CD8-positive, alpha-beta memory T cell (primary cell): ENCODE results near the gene NAP1L1. TPM values are rescaled to one million over a fixed set of nuclear protein-coding genes. Genes with fewer than 3 reads are reported as not detected.

ENCODE experiments used
- CTCF ChIA-PET: fragments of 350-600 bp; sonication (Branson Sonifier 250); formaldehyde crosslinking; loops from one replicate; lab custom pipeline; 2021; ENCODE audit warnings: antibody characterized with exemption; lab: Charles Lee
- POLR2A ChIA-PET: fragments of 350-600 bp; sonication (Branson Sonifier 250); formaldehyde crosslinking; loops from one replicate; lab custom pipeline; 2021; ENCODE audit warnings: antibody characterized with exemption; lab: Charles Lee
- DNase-seq, 5 donors: peaks; one replicate each; pipeline versions ENCODE4 v3.0.0 to v3.0.0-alpha.2; 2020 to 2022; ENCODE audit warnings: mixed read lengths in 1 of 5
- H3K27ac ChIP-seq: one replicate; pipeline ENCODE4 v1.7.0; 2013; ENCODE audit warnings: low read depth, mild to moderate bottlenecking, low read length, moderate library complexity
- H3K27me3 ChIP-seq: 2 replicates; pipeline ENCODE4 v1.7.0; 2013; ENCODE audit warnings: low read length, mild to moderate bottlenecking; ENCODE audit not compliant: insufficient read depth, poor library complexity, severe bottlenecking
- H3K36me3 ChIP-seq: 2 replicates; pipeline ENCODE4 v1.7.0; 2013; ENCODE audit warnings: mild to moderate bottlenecking, low read length, moderate library complexity; ENCODE audit not compliant: insufficient read depth
- H3K4me1 ChIP-seq: 2 replicates; pipeline ENCODE4 v1.7.0; 2013; ENCODE audit warnings: mild to moderate bottlenecking, low read length, moderate library complexity; ENCODE audit not compliant: insufficient read depth
- H3K4me3 ChIP-seq: 2 replicates; pipeline ENCODE4 v1.7.0; 2013; ENCODE audit warnings: mild to moderate bottlenecking, low read length
- H3K9me3 ChIP-seq: 2 replicates; pipeline ENCODE4 v1.7.0; 2013; ENCODE audit warnings: mild to moderate bottlenecking, low read length
- H3K27ac Mint-ChIP-seq, 8 donors: one replicate each; pipeline ENCODE4 v1.8.0; 2020 to 2021; ENCODE audit warnings: mixed read lengths in 8 of 8, mild to moderate bottlenecking in 6 of 8, inconsistent platforms in 3 of 8, moderate library complexity in 3 of 8
- H3K27me3 Mint-ChIP-seq, 2 donors: one replicate each; pipeline ENCODE4 v1.8.0; 2020 to 2021; ENCODE audit warnings: mixed read lengths in 2 of 2, mild to moderate bottlenecking in 1 of 2, moderate library complexity in 1 of 2
- H3K36me3 Mint-ChIP-seq, 3 donors: one replicate each; pipeline ENCODE4 v1.8.0; 2020 to 2021; ENCODE audit warnings: mixed read lengths in 3 of 3, inconsistent platforms in 1 of 3, mild to moderate bottlenecking in 1 of 3
- H3K4me1 Mint-ChIP-seq, 3 donors: one replicate each; pipeline ENCODE4 v1.8.0; 2020 to 2021; ENCODE audit warnings: mixed read lengths in 3 of 3, inconsistent platforms in 1 of 3, mild to moderate bottlenecking in 1 of 3
- H3K4me3 Mint-ChIP-seq, 7 donors: one replicate each; pipeline ENCODE4 v1.8.0; 2020 to 2021; ENCODE audit warnings: mixed read lengths in 7 of 7, mild to moderate bottlenecking in 6 of 7, moderate library complexity in 4 of 7, inconsistent platforms in 2 of 7
- H3K9me3 Mint-ChIP-seq, 5 donors: one replicate each; pipeline ENCODE4 v1.8.0; 2020 to 2022; ENCODE audit warnings: mixed read lengths in 5 of 5, mild to moderate bottlenecking in 3 of 5, moderate library complexity in 2 of 5, inconsistent platforms in 1 of 5
- polyA plus RNA-seq: library from polyadenylated mRNA; unstranded; fragments of 300-500 nt; fragmentation: Illumina TruSeq; gene quantifications from one replicate; pipeline ENCODE4 v1.2.3, GENCODE V29; 2021
- total RNA-seq, 2 experiments: library from RNA; stranded (reverse); gene quantifications; one replicate each; pipeline ENCODE4 v1.2.3, GENCODE V29; 2021

Gene NAP1L1
- total and polyA plus RNA-seq, 3 experiments from 2014 or later: 166 to 964 (median 926) TPM

DNA sequence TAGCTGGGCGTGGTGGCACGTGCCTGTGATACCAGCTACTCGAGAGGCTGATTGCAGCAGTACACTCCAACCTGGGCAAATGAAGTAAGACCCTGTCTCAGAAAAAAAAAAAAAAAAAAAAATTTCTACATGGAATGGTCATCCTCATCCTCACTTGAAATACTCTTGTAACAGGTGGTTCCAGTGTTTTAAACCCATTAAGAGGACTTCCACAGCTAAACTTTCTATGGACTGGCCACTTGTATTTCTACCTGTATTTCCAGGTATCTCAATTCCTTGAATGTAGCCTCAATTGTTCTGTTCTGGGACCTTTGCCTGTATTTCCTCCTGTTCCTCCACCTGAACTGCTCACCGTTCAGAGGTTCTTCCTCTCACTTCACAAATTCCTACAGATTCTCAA lies 41.1 kb downstream of the NAP1L1 start:
- ChIA-PET CTCF (interaction anchor here (0.7 kb wide), 1 partner anchor 413 kb away, joined by 3 read pairs; no protein-coding TSS in a partner anchor), POLR2A (no interaction called here)
- Histone ChIP-seq H3K4me1 (no peaks in the 10 kb centered on the region), H3K4me3 (no peak overlapping the region), H3K27me3 (no peaks in the 10 kb centered on the region), H3K27ac (no peak overlapping the region), H3K36me3 (no peaks in the 10 kb centered on the region), H3K9me3 (no peaks in the 10 kb centered on the region)
- H3K9me3 Mint-ChIP-seq: no peaks in the 10 kb centered on the region
- no peaks in the 10 kb centered on the region for H3K4me1 Mint-ChIP-seq
- no peak for DNase-seq
- no peak overlapping the region for H3K4me3 Mint-ChIP-seq
- no peak overlapping the region for H3K27ac Mint-ChIP-seq
- H3K27me3 Mint-ChIP-seq: no peaks in the 10 kb centered on the region
- peaks cover 0 to 24% (median 2%) of the 10 kb centered on the region in 3 donors for H3K36me3 Mint-ChIP-seq

DNA sequence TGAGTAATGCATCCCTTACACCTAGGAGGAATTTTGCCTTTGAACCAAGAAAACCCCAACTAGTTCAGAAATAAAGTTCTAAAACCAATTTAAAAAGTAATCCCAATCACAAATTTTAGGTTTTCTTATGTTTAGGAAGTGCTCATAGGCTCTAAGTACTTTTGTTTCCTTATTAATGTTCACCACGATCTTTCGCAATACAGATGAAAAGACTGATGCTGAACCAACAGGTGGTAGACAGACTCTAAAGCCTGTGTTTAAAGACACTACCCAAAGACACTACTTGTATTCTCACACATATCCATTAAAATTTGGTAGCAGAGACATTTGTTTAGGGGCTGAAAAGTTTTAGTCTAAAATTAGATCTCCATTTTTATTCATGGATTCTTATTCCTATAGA lies 42.3 kb downstream of the NAP1L1 start:
- Mint-ChIP-seq H3K36me3 (peaks cover 0 to 15% (median 2%) of the 10 kb centered on the region in 3 donors), H3K27ac (no peak overlapping the region), H3K27me3 (no peaks in the 10 kb centered on the region), H3K4me1 (peaks cover 0 to 5% (median 5%) of the 10 kb centered on the region in 3 donors), H3K4me3 (no peak overlapping the region), H3K9me3 (no peaks in the 10 kb centered on the region)
- ChIA-PET CTCF (no interaction called here), POLR2A (no interaction called here)
- Histone ChIP-seq H3K36me3 (no peaks in the 10 kb centered on the region), H3K27me3 (no peaks in the 10 kb centered on the region), H3K27ac (no peak overlapping the region), H3K4me1 (no peaks in the 10 kb centered on the region), H3K4me3 (no peak overlapping the region), H3K9me3 (no peaks in the 10 kb centered on the region)
- DNase-seq: no peak

DNA sequence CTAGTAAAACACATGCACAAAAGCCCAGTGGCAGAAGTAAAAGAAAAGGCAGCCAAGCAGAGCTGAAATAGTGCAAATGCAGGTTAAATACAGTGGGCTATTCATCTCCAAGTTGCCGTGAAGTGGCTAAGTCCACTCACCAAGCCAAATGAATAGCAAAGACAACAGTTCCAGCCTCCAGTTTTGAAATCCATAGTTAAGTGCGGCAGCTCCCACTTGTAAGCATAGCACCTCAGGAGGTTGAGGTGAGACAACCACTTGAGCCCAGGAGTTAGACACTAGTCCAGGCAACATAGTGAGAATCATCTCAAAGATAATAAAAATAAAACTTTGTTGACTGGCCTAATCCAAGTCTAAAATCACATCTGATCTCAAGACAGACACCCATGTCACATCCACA lies 43.1 kb downstream of the NAP1L1 start:
- Histone ChIP-seq H3K27ac (no peak overlapping the region), H3K4me3 (no peak overlapping the region), H3K36me3 (no peaks in the 10 kb centered on the region), H3K9me3 (no peaks in the 10 kb centered on the region), H3K27me3 (no peaks in the 10 kb centered on the region), H3K4me1 (no peaks in the 10 kb centered on the region)
- no peaks in the 10 kb centered on the region for H3K27me3 Mint-ChIP-seq
- H3K9me3 Mint-ChIP-seq: no peaks in the 10 kb centered on the region
- ChIA-PET CTCF (interaction anchor here (1.0 to 5.6 kb wide), 3 partner anchors 10 to 514 kb away, joined by 3 to 46 read pairs (median 7); partner anchors contain the start of gene PHLDA1), POLR2A (no interaction called here)
- H3K4me1 Mint-ChIP-seq: peaks cover 0 to 8% (median 6%) of the 10 kb centered on the region in 3 donors
- H3K4me3 Mint-ChIP-seq: no peak overlapping the region
- H3K36me3 Mint-ChIP-seq: peaks cover 0 to 9% (median 2%) of the 10 kb centered on the region in 3 donors
- no peak for DNase-seq
- H3K27ac Mint-ChIP-seq: peak overlapping the region in 1 of 8 donors; percentile 26

DNA sequence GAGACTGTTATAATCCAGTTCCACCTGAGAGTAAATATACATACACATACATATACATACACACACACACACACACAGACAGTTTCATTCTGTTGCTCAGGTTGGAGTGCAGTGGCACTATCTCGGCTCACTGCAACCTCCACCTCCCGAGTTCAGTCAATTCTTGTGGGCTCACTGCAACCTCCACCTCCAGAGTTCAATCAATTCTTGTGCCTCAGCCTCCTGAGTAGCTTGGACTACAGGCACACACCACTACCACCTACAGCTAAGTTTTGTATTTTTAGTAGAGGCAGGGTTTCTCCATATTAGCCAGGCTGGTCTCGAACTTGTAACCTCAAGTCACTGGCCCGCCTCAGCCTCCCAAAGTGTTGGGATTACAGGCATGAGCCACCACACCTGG lies 44.0 kb downstream of the NAP1L1 start:
- no peak for DNase-seq
- H3K36me3 Mint-ChIP-seq: peaks cover 0 to 7% (median 2%) of the 10 kb centered on the region in 3 donors
- H3K4me1 Mint-ChIP-seq: peaks cover 0 to 8% (median 6%) of the 10 kb centered on the region in 3 donors
- ChIA-PET CTCF (interaction anchor here (2.0 to 5.6 kb wide), 2 partner anchors 9 to 513 kb away, joined by 7 to 46 read pairs; partner anchors contain the start of gene PHLDA1), POLR2A (no interaction called here)
- H3K4me3 Mint-ChIP-seq: no peak overlapping the region
- H3K27me3 Mint-ChIP-seq: no peaks in the 10 kb centered on the region
- Histone ChIP-seq H3K4me1 (no peaks in the 10 kb centered on the region), H3K36me3 (no peaks in the 10 kb centered on the region), H3K9me3 (no peaks in the 10 kb centered on the region), H3K27ac (no peak overlapping the region), H3K27me3 (no peaks in the 10 kb centered on the region), H3K4me3 (no peak overlapping the region)
- peak overlapping the region in 2 of 8 donors; percentile 33 to 56 for H3K27ac Mint-ChIP-seq
- H3K9me3 Mint-ChIP-seq: no peaks in the 10 kb centered on the region

DNA sequence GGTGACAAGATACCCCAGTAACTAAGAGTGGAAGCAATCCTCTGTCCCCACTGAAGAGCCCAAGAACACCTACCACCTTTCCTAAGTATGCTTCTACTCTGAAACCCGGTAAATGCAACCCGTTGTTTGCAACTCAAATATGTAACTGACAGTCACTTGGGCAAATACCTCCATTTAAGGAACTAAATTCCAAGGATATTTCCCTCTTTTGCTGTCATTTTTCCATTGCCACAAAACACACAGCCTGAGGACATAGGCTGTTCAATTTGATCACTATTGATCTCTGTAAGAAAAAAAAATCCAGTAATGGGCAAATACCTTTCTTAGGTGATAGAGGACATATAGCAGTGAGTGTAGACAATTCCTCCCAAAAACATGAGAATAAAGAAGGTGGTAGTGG lies 46.3 kb downstream of the NAP1L1 start:
- H3K27me3 ChIP-seq: no peaks in the 10 kb centered on the region
- Mint-ChIP-seq H3K27ac (no peak overlapping the region), H3K27me3 (no peaks in the 10 kb centered on the region), H3K36me3 (no peaks in the 10 kb centered on the region), H3K9me3 (no peaks in the 10 kb centered on the region), H3K4me1 (peaks cover 0 to 12% (median 6%) of the 10 kb centered on the region in 3 donors), H3K4me3 (no peak overlapping the region)
- no peaks in the 10 kb centered on the region for H3K4me1 ChIP-seq
- POLR2A ChIA-PET: interaction anchor here (0.9 kb wide), 1 partner anchor 558 kb away, joined by 3 read pairs; the partner anchor contains the start of gene GLIPR1
- no peaks in the 10 kb centered on the region for H3K36me3 ChIP-seq
- H3K27ac ChIP-seq: no peak overlapping the region
- H3K4me3 ChIP-seq: no peak overlapping the region
- H3K9me3 ChIP-seq: no peaks in the 10 kb centered on the region
- DNase-seq: no peak
- CTCF ChIA-PET: interaction anchor here (1.0 to 5.6 kb wide), 3 partner anchors 130 to 511 kb away, joined by 3 to 46 read pairs (median 9); no protein-coding TSS in a partner anchor

DNA sequence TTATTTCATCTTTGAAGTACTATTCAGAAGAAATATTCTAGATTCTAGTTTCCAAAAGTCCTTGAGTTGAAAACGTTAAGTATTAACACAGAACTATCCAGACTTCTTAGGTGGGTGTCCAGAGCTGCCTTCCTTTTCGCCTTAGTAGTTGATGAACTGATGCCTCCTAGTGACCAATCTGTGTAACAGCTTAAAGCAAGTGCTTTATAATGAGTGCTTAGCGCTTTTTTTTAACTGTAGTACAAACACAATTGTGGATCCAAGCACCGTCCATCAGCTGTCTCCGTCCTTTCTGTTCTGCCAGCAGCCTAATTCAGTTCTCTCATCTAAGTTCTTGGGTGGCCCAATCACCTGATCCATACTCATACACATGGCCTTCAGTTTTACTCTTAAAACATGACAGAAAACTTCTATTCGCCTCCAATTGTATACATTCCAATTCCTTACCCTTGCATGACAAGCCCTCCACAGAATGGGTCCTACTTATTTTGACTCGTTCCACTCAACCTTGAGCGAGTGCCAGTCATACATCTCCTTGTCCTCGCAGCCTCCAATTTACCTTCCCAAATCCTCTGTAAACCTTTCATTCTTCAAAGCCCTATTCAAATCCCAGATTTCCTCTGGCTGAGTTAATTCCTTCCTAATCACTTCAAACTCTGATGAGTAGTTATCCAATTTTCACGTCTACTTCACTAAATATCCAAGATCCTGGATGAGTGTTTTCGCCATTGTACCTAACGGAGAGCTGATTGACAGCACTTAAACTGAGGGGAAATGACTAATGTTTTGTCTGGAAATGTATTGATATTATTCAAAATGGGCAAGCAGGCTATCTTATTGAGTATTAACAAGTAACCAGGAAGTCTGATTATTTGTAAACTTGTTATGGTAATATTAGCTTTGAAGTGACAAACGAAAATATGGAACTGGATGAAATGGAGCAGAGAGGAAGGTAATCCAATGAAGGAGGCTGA lies 47.1 kb downstream of the NAP1L1 start:
- H3K36me3 Mint-ChIP-seq: no peaks in the 10 kb centered on the region
- H3K27me3 ChIP-seq: no peaks in the 10 kb centered on the region
- peak in 3 of 5 donors; percentile 49 to 63 (median 53) for DNase-seq
- no peaks in the 10 kb centered on the region for H3K36me3 ChIP-seq
- H3K27ac ChIP-seq: no peak overlapping the region
- H3K4me1 ChIP-seq: peaks cover 5% of the 10 kb centered on the region
- peaks cover 5 to 20% (median 12%) of the 10 kb centered on the region in 3 donors for H3K4me1 Mint-ChIP-seq
- no peaks in the 10 kb centered on the region for H3K27me3 Mint-ChIP-seq
- H3K27ac Mint-ChIP-seq: peak overlapping the region in 7 of 8 donors; percentile 0 to 72 (median 12)
- CTCF ChIA-PET: interaction anchor here (0.7 to 5.6 kb wide), 13 partner anchors 17 to 703 kb away, joined by 3 to 46 read pairs (median 4); partner anchors contain the start of genes GLIPR1L1 and KRR1
- POLR2A ChIA-PET: interaction anchor here (0.7 to 1.1 kb wide), 5 partner anchors 17 to 600 kb away, joined by 3 to 7 read pairs (median 4); partner anchors contain the start of genes GLIPR1 and KRR1
- H3K9me3 ChIP-seq: no peaks in the 10 kb centered on the region
- H3K4me3 ChIP-seq: no peak overlapping the region
- H3K9me3 Mint-ChIP-seq: no peaks in the 10 kb centered on the region
- H3K4me3 Mint-ChIP-seq: peak overlapping the region in 1 of 7 donors; percentile 10

DNA sequence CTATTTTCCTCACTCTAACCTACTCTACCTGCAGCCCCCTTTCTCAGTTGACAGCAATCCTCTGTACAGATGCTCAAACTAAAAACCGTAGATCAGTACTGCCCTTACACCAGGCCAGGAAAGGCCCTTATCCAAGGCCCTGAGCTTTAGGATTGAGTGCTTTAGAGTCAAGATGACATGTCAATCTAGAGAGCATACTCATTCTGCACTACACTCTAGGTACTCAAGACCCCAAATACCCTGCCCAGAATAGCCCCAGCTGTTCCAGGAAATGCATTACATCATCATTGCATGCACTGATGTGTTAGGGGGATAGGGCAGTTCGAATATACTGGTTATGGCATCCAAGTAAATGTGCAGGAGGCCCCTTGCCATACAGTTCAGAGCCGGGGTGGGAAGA lies 49.4 kb downstream of the NAP1L1 start:
- POLR2A ChIA-PET: no interaction called here

More for the DNA sequence above, 49.4 kb downstream of the NAP1L1 start:
- Histone ChIP-seq H3K27ac (no peak overlapping the region), H3K4me1 (peaks cover 12% of the 10 kb centered on the region), H3K27me3 (no peaks in the 10 kb centered on the region), H3K4me3 (no peak overlapping the region), H3K9me3 (no peaks in the 10 kb centered on the region), H3K36me3 (no peaks in the 10 kb centered on the region)
- CTCF ChIA-PET: no interaction called here
- Mint-ChIP-seq H3K9me3 (no peaks in the 10 kb centered on the region), H3K4me3 (no peak overlapping the region), H3K27ac (peak overlapping the region in 3 of 8 donors; percentile 3 to 37 (median 4)), H3K4me1 (peaks cover 17 to 34% (median 19%) of the 10 kb centered on the region in 3 donors), H3K36me3 (peaks cover 0 to 18% (median 0%) of the 10 kb centered on the region in 3 donors), H3K27me3 (no peaks in the 10 kb centered on the region)
- no peak for DNase-seq
